Measurements from ENCODE around the gene PPP1R9A. TPM values are rescaled to one million over a fixed set of nuclear protein-coding genes. Genes with fewer than 3 reads are reported as not detected.

PPP1R9A gene
- total RNA-seq, 1 donor, result 0.45 TPM

DNA sequence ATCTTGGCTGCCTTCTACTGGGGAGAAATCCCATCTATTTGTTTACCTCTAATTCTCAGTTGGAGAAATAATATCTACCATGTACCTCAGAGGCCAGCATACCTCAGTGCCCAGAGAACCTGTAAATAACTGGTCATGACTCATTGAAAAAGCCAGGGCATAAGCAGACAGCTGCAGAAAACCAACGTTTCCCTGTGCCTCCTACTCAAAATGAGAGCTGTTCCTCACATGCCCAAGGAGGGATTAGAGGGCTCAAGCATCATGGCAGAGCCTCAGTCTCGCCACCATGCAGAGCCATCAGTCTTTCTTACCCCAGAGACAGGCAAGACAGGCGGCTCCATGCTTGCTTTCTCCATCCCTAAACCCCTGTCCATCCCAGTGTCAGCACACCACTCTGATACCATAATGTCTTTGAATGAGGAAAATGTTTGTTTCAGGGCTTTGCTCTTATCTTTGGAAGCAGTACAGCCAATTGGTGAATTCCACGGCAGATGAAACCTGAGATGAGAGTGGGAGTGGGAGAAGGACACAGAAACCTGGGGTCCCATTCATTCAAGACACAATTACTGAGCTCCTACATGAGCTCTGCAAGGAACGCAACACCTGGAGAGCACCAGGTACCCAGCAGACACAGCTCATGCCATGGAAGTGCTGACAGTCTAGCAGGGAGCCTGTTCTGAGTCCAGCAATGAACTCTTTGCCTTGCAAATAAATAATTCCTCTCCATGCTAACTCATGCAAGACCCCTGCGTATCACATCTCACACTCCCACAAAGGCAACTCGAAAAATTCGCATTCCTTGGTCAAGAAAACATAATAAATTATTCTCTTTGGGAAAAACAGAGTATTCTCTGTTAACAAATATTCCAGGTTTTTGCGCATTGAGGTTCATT lies 395.9 kb downstream of the PPP1R9A start:
- H3K4me3 ChIP-seq (ENCODE audit: low read depth, low read length), result no peak overlapping the region
- no peak for DNase-seq (ENCODE audit: low read depth)
- TF ChIP-seq, protein P1, sequence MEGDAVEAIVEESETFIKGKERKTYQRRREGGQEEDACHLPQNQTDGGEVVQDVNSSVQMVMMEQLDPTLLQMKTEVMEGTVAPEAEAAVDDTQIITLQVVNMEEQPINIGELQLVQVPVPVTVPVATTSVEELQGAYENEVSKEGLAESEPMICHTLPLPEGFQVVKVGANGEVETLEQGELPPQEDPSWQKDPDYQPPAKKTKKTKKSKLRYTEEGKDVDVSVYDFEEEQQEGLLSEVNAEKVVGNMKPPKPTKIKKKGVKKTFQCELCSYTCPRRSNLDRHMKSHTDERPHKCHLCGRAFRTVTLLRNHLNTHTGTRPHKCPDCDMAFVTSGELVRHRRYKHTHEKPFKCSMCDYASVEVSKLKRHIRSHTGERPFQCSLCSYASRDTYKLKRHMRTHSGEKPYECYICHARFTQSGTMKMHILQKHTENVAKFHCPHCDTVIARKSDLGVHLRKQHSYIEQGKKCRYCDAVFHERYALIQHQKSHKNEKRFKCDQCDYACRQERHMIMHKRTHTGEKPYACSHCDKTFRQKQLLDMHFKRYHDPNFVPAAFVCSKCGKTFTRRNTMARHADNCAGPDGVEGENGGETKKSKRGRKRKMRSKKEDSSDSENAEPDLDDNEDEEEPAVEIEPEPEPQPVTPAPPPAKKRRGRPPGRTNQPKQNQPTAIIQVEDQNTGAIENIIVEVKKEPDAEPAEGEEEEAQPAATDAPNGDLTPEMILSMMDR (IDR thresholded peaks at IDR 0.05; ENCODE audit: insufficient read depth, low read length), result no peak

DNA sequence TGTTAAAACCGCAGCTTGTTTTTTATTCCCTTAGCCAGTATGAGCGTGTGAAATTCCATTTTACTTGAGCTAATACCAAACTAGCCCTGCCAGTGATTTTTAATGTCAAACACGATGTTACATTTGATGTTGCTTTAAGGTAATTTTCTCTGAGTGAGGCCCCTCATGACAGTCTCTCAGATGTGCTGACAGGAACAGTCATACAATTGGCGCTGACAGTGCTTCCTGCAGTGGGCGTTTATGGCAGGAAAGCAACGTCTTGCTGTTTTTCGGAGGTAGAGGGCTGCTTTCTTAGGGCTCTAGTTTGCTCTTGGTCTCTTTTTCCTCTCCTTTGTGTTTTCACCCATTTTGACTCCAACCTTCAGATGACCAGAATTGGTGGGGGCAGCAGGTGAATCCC lies 397.6 kb downstream of the PPP1R9A start:
- H3K4me3 ChIP-seq (ENCODE audit: low read depth, low read length), result no peak overlapping the region
- TF ChIP-seq, protein P1 (IDR thresholded peaks at IDR 0.05; ENCODE audit: insufficient read depth, low read length), result no peak
- DNase-seq (ENCODE audit: low read depth), result no peak

DNA sequence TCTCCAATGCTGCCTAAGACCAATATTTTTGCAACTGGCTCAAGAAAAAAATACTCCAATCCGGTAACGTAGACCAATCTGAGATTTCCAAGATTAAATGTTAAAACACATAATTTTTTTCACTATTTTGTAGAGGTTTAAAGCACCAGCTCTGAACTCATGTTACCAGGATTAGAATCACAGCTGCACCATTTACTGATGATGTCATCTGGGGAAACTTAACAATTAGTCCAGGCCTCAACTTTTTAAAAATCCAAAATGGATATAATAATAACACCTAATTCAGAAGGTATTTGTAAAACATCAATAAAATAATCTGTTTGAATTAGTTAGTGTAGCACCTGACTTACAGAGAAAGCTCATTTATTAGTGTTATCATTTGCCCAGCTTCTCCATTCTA lies 402.6 kb downstream of the PPP1R9A start:
- no peak for DNase-seq (ENCODE audit: low read depth)
- H3K4me3 ChIP-seq (ENCODE audit: low read depth, low read length), result no peak overlapping the region
- TF ChIP-seq, protein P1 (IDR thresholded peaks at IDR 0.05; ENCODE audit: insufficient read depth, low read length), result no peak

DNA sequence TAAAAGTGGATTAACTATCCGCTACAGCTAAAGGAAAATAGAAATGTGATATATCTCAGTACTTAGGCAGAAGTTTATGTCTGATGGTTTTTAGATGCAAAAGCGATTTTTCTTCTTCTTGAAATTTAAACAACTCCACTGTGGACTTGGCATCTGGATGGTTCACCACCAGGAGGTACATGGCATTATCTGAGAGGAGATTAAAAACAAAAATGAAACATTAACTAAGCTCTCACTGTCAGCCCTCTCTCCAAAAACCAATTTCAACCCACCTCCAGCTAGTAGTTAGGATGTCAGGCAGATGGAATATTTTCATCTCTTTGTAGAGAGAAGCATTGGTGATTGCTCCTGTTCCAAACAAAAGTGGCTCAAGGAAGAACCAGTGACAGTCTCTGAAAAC lies 404.0 kb downstream of the PPP1R9A start:
- TF ChIP-seq, protein P1 (IDR thresholded peaks at IDR 0.05; ENCODE audit: insufficient read depth, low read length), result no peak
- no peak for DNase-seq (ENCODE audit: low read depth)
- H3K4me3 ChIP-seq (ENCODE audit: low read depth, low read length), result no peak overlapping the region

DNA sequence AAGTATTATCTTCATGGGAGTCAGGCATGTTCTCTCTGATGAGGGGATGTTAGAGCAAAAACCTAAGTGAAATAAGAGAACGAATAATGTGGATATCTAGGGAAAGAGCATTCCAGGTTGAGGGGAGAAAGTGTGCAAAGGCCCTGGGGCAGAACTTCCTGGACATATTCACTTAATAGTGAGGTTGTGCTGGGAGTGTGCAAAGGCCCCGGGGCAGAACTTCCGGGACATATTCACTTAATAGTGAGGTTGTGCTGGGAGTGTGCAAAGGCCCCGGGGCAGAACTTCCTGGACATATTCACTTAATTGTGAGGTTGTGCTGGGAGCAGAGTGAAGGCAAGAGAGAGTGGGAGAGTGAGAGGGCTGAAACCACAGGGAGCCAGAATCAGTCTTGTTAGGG lies 405.2 kb downstream of the PPP1R9A start:
- no peak overlapping the region for H3K4me3 ChIP-seq (ENCODE audit: low read depth, low read length)
- TF ChIP-seq, protein P1 (IDR thresholded peaks at IDR 0.05; ENCODE audit: insufficient read depth, low read length), result no peak
- no peak for DNase-seq (ENCODE audit: low read depth)

DNA sequence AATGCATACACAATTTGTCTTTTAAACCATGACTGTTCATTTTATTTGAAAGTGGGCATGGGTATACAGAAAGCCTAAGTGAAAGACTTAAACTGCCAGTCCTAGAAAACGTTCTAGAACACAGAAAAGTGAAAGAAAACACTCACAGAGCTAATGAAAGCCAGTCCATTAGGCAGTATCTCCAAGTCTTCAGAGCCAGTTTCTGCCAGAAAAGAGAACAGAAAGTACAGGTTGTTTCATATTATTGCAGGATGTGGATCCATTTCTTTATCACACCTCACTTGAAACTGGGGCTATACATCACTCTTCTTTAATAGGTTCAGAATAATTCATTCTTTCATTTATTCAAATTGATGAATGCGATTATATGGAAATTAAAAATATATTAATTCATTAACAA lies 409.2 kb downstream of the PPP1R9A start:
- H3K4me3 ChIP-seq (ENCODE audit: low read depth, low read length), result no peak overlapping the region
- TF ChIP-seq, protein P1 (IDR thresholded peaks at IDR 0.05; ENCODE audit: insufficient read depth, low read length), result no peak
- DNase-seq (ENCODE audit: low read depth), result no peak

All from fibroblast of the aortic adventitia (primary cell).